Mucosa of stomach (tissue), 1 donor: Measurements from ENCODE around the gene SERPINB10.

ENCODE experiments used
- H3K27me3 ChIP-seq: one replicate; pipeline ENCODE4 v1.7.0; 2013; ENCODE audit warnings: mild to moderate bottlenecking, low read length; ENCODE audit not compliant: control insufficient read depth, insufficient read depth
- H3K36me3 ChIP-seq: one replicate; pipeline ENCODE4 v1.7.0; 2013; ENCODE audit warnings: low read length; ENCODE audit not compliant: control insufficient read depth, insufficient read depth
- H3K4me1 ChIP-seq: one replicate; pipeline ENCODE4 v1.7.0; 2013; ENCODE audit warnings: mild to moderate bottlenecking, low read length; ENCODE audit not compliant: control insufficient read depth, insufficient read depth
- H3K4me3 ChIP-seq: one replicate; pipeline ENCODE4 v1.7.0; 2013; ENCODE audit warnings: low read length
- H3K9ac ChIP-seq: one replicate; pipeline ENCODE4 v1.7.0; 2013; ENCODE audit warnings: mild to moderate bottlenecking, low read length, moderate library complexity
- H3K9me3 ChIP-seq: one replicate; pipeline ENCODE4 v1.7.0; 2013; ENCODE audit warnings: mild to moderate bottlenecking, low read length, moderate library complexity; ENCODE audit not compliant: control insufficient read depth
- donor health status: Pancreatic carcinoma.

The SERPINB10 gene

DNA sequence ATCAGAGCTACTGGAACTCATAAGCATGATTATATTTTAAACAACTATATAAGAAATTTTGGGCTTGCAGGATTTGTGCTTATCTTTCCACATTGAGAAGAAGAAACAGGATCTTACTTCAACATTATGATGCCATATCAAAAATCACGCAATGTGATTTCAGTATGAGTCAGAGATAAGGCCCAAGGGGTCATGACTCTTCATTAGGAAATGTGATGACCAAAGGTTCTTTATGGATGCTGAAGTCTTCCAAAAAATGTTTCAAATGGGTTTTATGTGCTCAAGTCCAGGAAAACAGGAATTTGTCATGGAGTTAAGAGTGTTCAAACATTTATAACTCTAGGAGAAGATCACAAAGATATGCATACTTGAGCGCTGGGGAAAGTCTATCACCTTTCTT is 28.0 kb upstream of the SERPINB10 start:
- H3K4me3 ChIP-seq: no peak overlapping the region
- H3K9me3 ChIP-seq: no peaks in the 10 kb centered on the region
- H3K9ac ChIP-seq: no peak overlapping the region
- no peaks in the 10 kb centered on the region for H3K36me3 ChIP-seq
- H3K4me1 ChIP-seq: peaks cover 11% of the 10 kb centered on the region
- H3K27me3 ChIP-seq: no peaks in the 10 kb centered on the region

- Histone ChIP-seq H3K4me3 (no peak overlapping the region), H3K9me3 (no peaks in the 10 kb centered on the region), H3K9ac (no peak overlapping the region), H3K4me1 (peaks cover 11% of the 10 kb centered on the region), H3K27me3 (no peaks in the 10 kb centered on the region), H3K36me3 (no peaks in the 10 kb centered on the region)
These were observed 25.9 kb upstream of the SERPINB10 start for GRCh38 chr18:63881851-63882250.

DNA sequence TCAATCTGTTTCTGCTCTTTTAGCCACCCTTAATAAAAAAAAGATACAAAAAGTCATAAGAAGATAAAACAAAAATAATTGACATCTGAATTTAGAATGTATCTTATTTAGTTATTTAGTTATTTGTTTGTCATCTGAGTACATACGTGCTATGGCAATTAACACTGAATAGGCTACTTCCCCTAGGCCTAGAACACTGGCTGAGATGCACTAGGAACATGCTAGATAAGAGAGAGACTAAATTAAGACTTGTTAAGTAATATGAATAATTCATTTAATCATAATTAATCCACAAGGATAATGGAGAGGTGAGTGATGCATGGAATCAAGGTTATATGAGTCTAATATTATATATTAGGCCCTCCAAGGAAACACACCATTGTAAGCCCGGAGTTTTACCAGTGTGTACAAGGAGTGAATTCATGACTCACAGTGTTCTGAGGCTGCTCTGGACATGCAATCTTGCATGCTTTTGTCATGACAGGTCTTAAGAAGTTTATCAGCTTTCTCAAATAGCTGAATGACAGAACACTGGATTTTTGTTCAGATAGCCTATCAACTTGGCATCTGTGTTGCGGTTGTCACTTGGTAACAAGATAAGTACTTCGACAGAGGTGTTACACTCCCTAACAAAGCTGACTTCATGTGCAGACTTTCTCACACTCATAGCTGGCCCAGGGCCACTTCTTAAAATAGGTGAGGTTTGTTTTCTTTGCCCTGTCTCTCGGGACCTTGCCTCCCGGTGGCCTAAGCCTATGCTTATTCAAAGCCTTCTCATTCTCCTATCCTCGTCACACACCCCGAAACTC is 25.2 kb upstream of the SERPINB10 start:
- Histone ChIP-seq H3K4me1 (peaks cover 8% of the 10 kb centered on the region), H3K4me3 (no peak overlapping the region)

DNA sequence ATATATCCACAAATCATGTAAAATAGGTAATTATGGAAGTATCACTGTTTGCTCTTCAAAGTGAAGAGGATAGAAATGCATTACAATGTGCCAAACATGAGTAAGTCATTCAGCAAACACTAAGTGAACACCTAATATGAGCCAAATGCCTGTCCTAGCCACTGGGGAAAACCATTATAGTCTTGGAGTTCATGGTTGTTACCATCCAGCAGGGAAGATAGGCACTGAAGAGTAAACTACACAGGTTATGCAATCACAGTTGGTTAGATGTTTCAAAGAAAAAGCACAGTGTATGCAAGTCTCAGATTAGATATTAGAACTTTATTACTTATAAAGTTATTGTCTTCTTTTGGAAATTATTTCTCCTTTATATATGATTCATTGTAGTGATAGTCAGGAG is 24.1 kb upstream of the SERPINB10 start:
- Histone ChIP-seq H3K4me1 (peaks cover 12% of the 10 kb centered on the region), H3K9me3 (no peaks in the 10 kb centered on the region), H3K9ac (no peak overlapping the region), H3K4me3 (no peak overlapping the region), H3K27me3 (no peaks in the 10 kb centered on the region), H3K36me3 (no peaks in the 10 kb centered on the region)

More for the DNA sequence above, 25.2 kb upstream of the SERPINB10 start:
- Histone ChIP-seq H3K9ac (no peak overlapping the region), H3K9me3 (no peaks in the 10 kb centered on the region), H3K36me3 (no peaks in the 10 kb centered on the region), H3K27me3 (no peaks in the 10 kb centered on the region)

- no peaks in the 10 kb centered on the region for H3K36me3 ChIP-seq
- H3K4me3 ChIP-seq: no peak within 1 kb of the TSS
- no peaks in the 10 kb centered on the region for H3K27me3 ChIP-seq
These were observed 20.3 kb upstream of the SERPINB10 start, which contains the start of gene SERPINB2 for GRCh38 chr18:63887424-63887823. Gene SERPINB2 (plus strand): TSS chr18:63887705. CDS start chr18:63891445, 3,740 bp downstream.

GRCh38 chr18:63888470-63889190 is 19.1 kb upstream of the SERPINB10 start:
- Histone ChIP-seq H3K4me1 (peaks cover 6% of the 10 kb centered on the region), H3K27me3 (no peaks in the 10 kb centered on the region), H3K4me3 (no peak overlapping the region), H3K9ac (no peak overlapping the region), H3K36me3 (no peaks in the 10 kb centered on the region), H3K9me3 (no peaks in the 10 kb centered on the region)

More at GRCh38 chr18:63887424-63887823, 20.3 kb upstream of the SERPINB10 start, which contains the start of gene SERPINB2:
- H3K9ac ChIP-seq: no peak within 1 kb of the TSS
- no peaks in the 10 kb centered on the region for H3K9me3 ChIP-seq
- peaks cover 6% of the 10 kb centered on the region for H3K4me1 ChIP-seq

DNA sequence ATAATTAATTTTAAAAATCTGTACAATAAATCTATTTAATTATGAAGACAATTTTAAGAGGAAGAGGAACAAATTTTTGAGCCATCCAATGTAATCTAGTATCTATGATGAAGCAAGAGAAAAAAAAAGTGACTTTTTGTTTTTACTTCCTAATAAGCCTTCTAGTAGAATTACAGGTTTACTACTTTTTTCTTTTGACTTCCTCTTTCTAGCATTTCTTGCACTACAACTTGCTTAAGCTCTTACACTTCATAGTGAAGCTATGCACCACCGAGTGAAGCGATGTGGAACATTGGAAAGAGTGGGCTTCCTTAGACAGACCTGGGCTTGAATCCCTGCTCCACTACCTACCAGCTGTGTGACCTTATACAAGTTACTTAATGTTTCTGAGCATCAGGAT is 18.1 kb upstream of the SERPINB10 start:
- Histone ChIP-seq H3K4me1 (peaks cover 6% of the 10 kb centered on the region), H3K4me3 (no peak overlapping the region), H3K9me3 (no peaks in the 10 kb centered on the region), H3K9ac (no peak overlapping the region), H3K36me3 (no peaks in the 10 kb centered on the region), H3K27me3 (no peaks in the 10 kb centered on the region)

DNA sequence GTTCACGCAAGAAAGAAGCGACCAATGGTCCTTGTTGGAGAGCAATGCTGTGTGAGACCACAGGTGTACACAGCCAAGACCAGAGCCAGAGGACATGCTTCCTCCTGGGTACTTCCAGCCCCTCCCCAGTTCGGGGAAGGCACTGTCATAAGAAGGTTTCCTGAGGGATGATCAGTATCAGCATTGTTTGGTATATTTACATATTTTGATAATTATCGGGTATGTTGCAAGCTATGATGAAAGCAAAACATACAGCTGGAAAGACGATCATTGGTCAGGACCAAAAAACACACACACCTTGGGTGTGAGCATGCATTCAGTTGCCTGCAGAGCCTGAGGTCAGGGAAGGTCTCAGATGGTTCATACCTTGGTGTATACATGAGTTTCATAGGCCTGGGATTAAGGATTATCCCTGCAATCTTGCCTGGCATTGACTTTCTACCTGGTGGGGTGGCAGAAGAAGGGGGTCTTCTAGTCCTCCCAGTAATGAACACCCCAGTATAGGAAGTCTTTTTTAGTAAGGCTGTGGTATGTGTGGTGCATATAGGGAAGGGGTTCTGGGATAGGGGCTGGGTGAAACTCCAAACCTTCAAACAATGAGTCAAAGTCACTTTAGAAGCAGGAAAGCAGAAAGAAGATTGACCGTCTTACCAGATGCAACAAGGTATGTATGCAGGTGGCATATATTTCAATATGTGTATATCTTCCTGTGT is 17.4 kb upstream of the SERPINB10 start:
- Histone ChIP-seq H3K9me3 (no peaks in the 10 kb centered on the region), H3K4me3 (no peak overlapping the region), H3K4me1 (peaks cover 6% of the 10 kb centered on the region), H3K9ac (no peak overlapping the region), H3K36me3 (no peaks in the 10 kb centered on the region), H3K27me3 (no peaks in the 10 kb centered on the region)

GRCh38 chr18:63890950-63891304 is 16.8 kb upstream of the SERPINB10 start:
- H3K9me3 ChIP-seq: no peaks in the 10 kb centered on the region

GRCh38 chr18:63892566-63892965 is 15.2 kb upstream of the SERPINB10 start:
- H3K27me3 ChIP-seq: no peaks in the 10 kb centered on the region
- H3K9ac ChIP-seq: no peak overlapping the region
- no peak overlapping the region for H3K4me3 ChIP-seq
- H3K9me3 ChIP-seq: no peaks in the 10 kb centered on the region
- no peaks in the 10 kb centered on the region for H3K36me3 ChIP-seq
- peaks cover 6% of the 10 kb centered on the region for H3K4me1 ChIP-seq

More at GRCh38 chr18:63890950-63891304, 16.8 kb upstream of the SERPINB10 start:
- H3K4me1 ChIP-seq: peaks cover 6% of the 10 kb centered on the region
- no peaks in the 10 kb centered on the region for H3K36me3 ChIP-seq
- H3K9ac ChIP-seq: no peak overlapping the region
- no peak overlapping the region for H3K4me3 ChIP-seq
- H3K27me3 ChIP-seq: no peaks in the 10 kb centered on the region

DNA sequence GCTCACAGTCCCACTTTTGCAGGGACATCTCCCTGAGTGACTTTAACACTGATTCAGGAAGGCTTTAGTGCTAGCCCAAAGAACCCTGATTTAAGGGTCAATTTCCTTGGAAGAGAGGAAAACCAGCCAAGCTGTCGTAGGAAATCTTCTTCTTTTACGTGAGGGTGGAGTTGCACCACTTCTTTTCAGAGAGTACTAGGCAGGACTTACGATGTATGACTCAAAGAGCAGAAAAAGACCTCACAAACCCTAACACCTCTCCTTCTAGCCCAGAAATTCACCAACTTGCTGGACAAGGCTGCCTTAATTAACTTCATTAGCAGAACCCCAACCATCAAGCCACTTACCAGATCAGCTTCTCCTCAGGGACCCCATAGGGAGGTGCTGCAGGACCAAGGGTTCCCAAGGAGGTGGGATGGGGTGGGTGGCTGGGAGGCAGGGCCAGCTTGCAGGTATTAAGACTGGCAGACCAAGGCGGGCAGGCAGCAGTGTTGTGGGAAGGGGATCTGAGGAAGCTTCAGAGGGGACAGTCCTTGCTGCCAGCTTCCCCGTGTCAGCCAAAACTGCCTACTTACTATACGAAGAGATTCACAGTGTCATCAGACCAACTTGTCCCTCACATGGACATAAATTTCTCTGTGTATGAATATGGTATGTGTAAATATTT is 13.5 kb upstream of the SERPINB10 start:
- no peak overlapping the region for H3K4me3 ChIP-seq
- H3K9me3 ChIP-seq: no peaks in the 10 kb centered on the region
- H3K27me3 ChIP-seq: no peaks in the 10 kb centered on the region
- H3K4me1 ChIP-seq: no peaks in the 10 kb centered on the region
- no peaks in the 10 kb centered on the region for H3K36me3 ChIP-seq
- H3K9ac ChIP-seq: no peak overlapping the region
